Measurements from ENCODE around the gene MAPK10.

The MAPK10 gene

GRCh38 chr4:85963231-85963630, 396.6 kb downstream of the MAPK10 start:
- WGBS (ENCODE audit: extremely low coverage, insufficient coverage, insufficient read length) = no CpG with 5 or more reads among the region's 1 CpG
- H3K18ac ChIP-seq (ENCODE audit: low read length) = no peak overlapping the region

GRCh38 chr4:85961887-85962286, 398.0 kb downstream of the MAPK10 start:
- Histone ChIP-seq H3K4ac (ENCODE audit: low read depth, low read length) (no peak overlapping the region), H4K8ac (ENCODE audit: low read depth, low read length) (no peak overlapping the region), H3K27ac (ENCODE audit: low read depth, low read length) (no peak overlapping the region), H3K4me3 (ENCODE audit: low read depth, low read length) (no peak overlapping the region), H2BK12ac (ENCODE audit: low read length) (no peak overlapping the region), H2AFZ (ENCODE audit: insufficient read depth, low read length, poor library complexity) (no peak overlapping the region), H3K23ac (ENCODE audit: low read length) (no peak overlapping the region), H3K18ac (ENCODE audit: low read length) (no peak overlapping the region), H3K79me2 (ENCODE audit: control insufficient read depth, insufficient read depth, low read length, poor library complexity) (no peaks in the 10 kb centered on the region), H2AK5ac (ENCODE audit: low read length) (no peak overlapping the region), H3K9me3 (ENCODE audit: insufficient read depth, low read depth, low read length) (no peaks in the 10 kb centered on the region), H3K4me2 (ENCODE audit: low read length) (no peak overlapping the region), H3K79me1 (ENCODE audit: low read length) (no peaks in the 10 kb centered on the region), H2BK120ac (ENCODE audit: insufficient read depth, low read length, poor library complexity) (no peak overlapping the region), H4K12ac (ENCODE audit: low read depth, low read length) (no peak overlapping the region), H2BK5ac (ENCODE audit: low read depth, low read length, poor library complexity) (no peak overlapping the region), H3K36me3 (ENCODE audit: control insufficient read depth in 1 of 2, insufficient read depth in 2 of 2, low read length in 2 of 2) (no peaks in the 10 kb centered on the region), H3K4me1 (ENCODE audit: control insufficient read depth in 1 of 2, insufficient read depth in 2 of 2, low read length in 2 of 2) (peaks cover 0 to 3% of the 10 kb centered on the region in 2 experiments), H3K9ac (ENCODE audit: low read length) (no peak overlapping the region), H3K27me3 (ENCODE audit: insufficient read depth, low read length) (no peaks in the 10 kb centered on the region), H3K14ac (ENCODE audit: low read length) (no peak overlapping the region), H4K91ac (ENCODE audit: low read depth, low read length) (no peak overlapping the region)
- no CpG with 5 or more reads among the region's 4 CpGs for WGBS (ENCODE audit: extremely low coverage, insufficient coverage, insufficient read length)
- no peak for DNase-seq

More at GRCh38 chr4:85963231-85963630, 396.6 kb downstream of the MAPK10 start:
- no peaks in the 10 kb centered on the region for H3K79me2 ChIP-seq (ENCODE audit: control insufficient read depth, insufficient read depth, low read length, poor library complexity)
- no peak overlapping the region for H2AFZ ChIP-seq (ENCODE audit: insufficient read depth, low read length, poor library complexity)
- H4K12ac ChIP-seq (ENCODE audit: low read depth, low read length) = no peak overlapping the region
- no peak overlapping the region for H2BK120ac ChIP-seq (ENCODE audit: insufficient read depth, low read length, poor library complexity)
- no peak overlapping the region for H3K27ac ChIP-seq (ENCODE audit: low read depth, low read length)
- no peak overlapping the region for H4K8ac ChIP-seq (ENCODE audit: low read depth, low read length)
- H3K4ac ChIP-seq (ENCODE audit: low read depth, low read length) = no peak overlapping the region
- no peak overlapping the region for H4K91ac ChIP-seq (ENCODE audit: low read depth, low read length)
- H2AK5ac ChIP-seq (ENCODE audit: low read length) = no peak overlapping the region
- no peaks in the 10 kb centered on the region for H3K36me3 ChIP-seq (ENCODE audit: control insufficient read depth in 1 of 2, insufficient read depth in 2 of 2, low read length in 2 of 2)
- no peak overlapping the region for H3K4me2 ChIP-seq (ENCODE audit: low read length)
- H3K4me1 ChIP-seq (ENCODE audit: control insufficient read depth in 1 of 2, insufficient read depth in 2 of 2, low read length in 2 of 2) = peaks cover 0 to 6% of the 10 kb centered on the region in 2 experiments
- no peak overlapping the region for H3K14ac ChIP-seq (ENCODE audit: low read length)
- H3K23ac ChIP-seq (ENCODE audit: low read length) = no peak overlapping the region
- DNase-seq = no peak
- no peaks in the 10 kb centered on the region for H3K79me1 ChIP-seq (ENCODE audit: low read length)
- no peak overlapping the region for H3K9ac ChIP-seq (ENCODE audit: low read length)
- no peak overlapping the region for H2BK5ac ChIP-seq (ENCODE audit: low read depth, low read length, poor library complexity)
- H3K9me3 ChIP-seq (ENCODE audit: insufficient read depth, low read depth, low read length) = no peaks in the 10 kb centered on the region
- H2BK12ac ChIP-seq (ENCODE audit: low read length) = no peak overlapping the region
- H3K27me3 ChIP-seq (ENCODE audit: insufficient read depth, low read length) = no peaks in the 10 kb centered on the region
- H3K4me3 ChIP-seq (ENCODE audit: low read depth, low read length) = no peak overlapping the region

GRCh38 chr4:85956293-85956945, 403.4 kb downstream of the MAPK10 start:
- Histone ChIP-seq H3K18ac (ENCODE audit: low read length) (peak overlapping the region; percentile 92), H3K27me3 (ENCODE audit: insufficient read depth, low read length) (no peaks in the 10 kb centered on the region), H4K12ac (ENCODE audit: low read depth, low read length) (peak overlapping the region; percentile 40), H3K14ac (ENCODE audit: low read length) (peak overlapping the region; percentile 89), H2BK5ac (ENCODE audit: low read depth, low read length, poor library complexity) (peak overlapping the region; percentile 81), H3K9me3 (ENCODE audit: insufficient read depth, low read depth, low read length) (peaks cover 2% of the 10 kb centered on the region), H3K79me1 (ENCODE audit: low read length) (peaks cover 8% of the 10 kb centered on the region), H3K36me3 (ENCODE audit: control insufficient read depth in 1 of 2, insufficient read depth in 2 of 2, low read length in 2 of 2) (no peaks in the 10 kb centered on the region), H3K4ac (ENCODE audit: low read depth, low read length) (peak overlapping the region; percentile 77), H3K27ac (ENCODE audit: low read depth, low read length) (peak overlapping the region; percentile 83), H3K4me3 (ENCODE audit: low read depth, low read length) (no peak overlapping the region), H2BK120ac (ENCODE audit: insufficient read depth, low read length, poor library complexity) (peak overlapping the region; percentile 82), H4K91ac (ENCODE audit: low read depth, low read length) (peak overlapping the region; percentile 93), H3K79me2 (ENCODE audit: control insufficient read depth, insufficient read depth, low read length, poor library complexity) (no peaks in the 10 kb centered on the region), H2AK5ac (ENCODE audit: low read length) (peak overlapping the region; percentile 87), H4K8ac (ENCODE audit: low read depth, low read length) (peak overlapping the region; percentile 80), H2BK12ac (ENCODE audit: low read length) (peak overlapping the region; percentile 96), H3K4me1 (ENCODE audit: control insufficient read depth in 1 of 2, insufficient read depth in 2 of 2, low read length in 2 of 2) (peaks cover 9 to 19% of the 10 kb centered on the region in 2 experiments), H2AFZ (ENCODE audit: insufficient read depth, low read length, poor library complexity) (no peak overlapping the region), H3K23ac (ENCODE audit: low read length) (no peak overlapping the region), H3K4me2 (ENCODE audit: low read length) (no peak overlapping the region), H3K9ac (ENCODE audit: low read length) (no peak overlapping the region)
- WGBS (ENCODE audit: extremely low coverage, insufficient coverage, insufficient read length) = no CpG with 5 or more reads among the region's 17 CpGs
- DNase-seq = no peak

- Histone ChIP-seq H3K4me1 (ENCODE audit: control insufficient read depth in 1 of 2, insufficient read depth in 2 of 2, low read length in 2 of 2) (peaks cover 9 to 19% of the 10 kb centered on the region in 2 experiments), H3K27me3 (ENCODE audit: insufficient read depth, low read length) (no peaks in the 10 kb centered on the region)
- peak; percentile 78 to 97 for DNase-seq
Measured at GRCh38 chr4:85955620-85956292, 404.1 kb downstream of the MAPK10 start.

More at GRCh38 chr4:85955620-85956292, 404.1 kb downstream of the MAPK10 start:
- H3K79me2 ChIP-seq (ENCODE audit: control insufficient read depth, insufficient read depth, low read length, poor library complexity) = no peaks in the 10 kb centered on the region
- H3K18ac ChIP-seq (ENCODE audit: low read length) = no peak overlapping the region
- no peak overlapping the region for H3K14ac ChIP-seq (ENCODE audit: low read length)
- H2BK12ac ChIP-seq (ENCODE audit: low read length) = no peak overlapping the region
- no peak overlapping the region for H3K4me2 ChIP-seq (ENCODE audit: low read length)
- peaks cover 2% of the 10 kb centered on the region for H3K9me3 ChIP-seq (ENCODE audit: insufficient read depth, low read depth, low read length)
- H3K79me1 ChIP-seq (ENCODE audit: low read length) = peaks cover 8% of the 10 kb centered on the region
- H3K4ac ChIP-seq (ENCODE audit: low read depth, low read length) = no peak overlapping the region
- H2BK5ac ChIP-seq (ENCODE audit: low read depth, low read length, poor library complexity) = no peak overlapping the region
- no peak overlapping the region for H3K23ac ChIP-seq (ENCODE audit: low read length)
- H2AK5ac ChIP-seq (ENCODE audit: low read length) = no peak overlapping the region
- no peak overlapping the region for H4K91ac ChIP-seq (ENCODE audit: low read depth, low read length)
- no peaks in the 10 kb centered on the region for H3K36me3 ChIP-seq (ENCODE audit: control insufficient read depth in 1 of 2, insufficient read depth in 2 of 2, low read length in 2 of 2)
- no peak overlapping the region for H4K12ac ChIP-seq (ENCODE audit: low read depth, low read length)
- no peak overlapping the region for H3K9ac ChIP-seq (ENCODE audit: low read length)
- H3K27ac ChIP-seq (ENCODE audit: low read depth, low read length) = peak overlapping the region; percentile 83
- no peak overlapping the region for H2AFZ ChIP-seq (ENCODE audit: insufficient read depth, low read length, poor library complexity)
- H3K4me3 ChIP-seq (ENCODE audit: low read depth, low read length) = no peak overlapping the region
- H4K8ac ChIP-seq (ENCODE audit: low read depth, low read length) = no peak overlapping the region
- H2BK120ac ChIP-seq (ENCODE audit: insufficient read depth, low read length, poor library complexity) = no peak overlapping the region
